Activated CD4-positive, alpha-beta T cell treated with anti-CD3 and anti-CD28 coated beads, Interleukin-2, amount 10 ng/mL, durations not matched to agents 24 days and 14 days (primary cell): Measurements from ENCODE around the gene PLCB1. TPM values are rescaled to one million over a fixed set of nuclear protein-coding genes. Genes with fewer than 3 reads are reported as not detected.

ENCODE experiments used
- DNase-seq: peaks from one replicate; pipeline ENCODE4 v3.0.0; 2022
- H3K27ac Mint-ChIP-seq: one replicate; pipeline ENCODE4 v1.8.0; 2022; ENCODE audit warnings: mild to moderate bottlenecking, mixed read lengths
- H3K27me3 Mint-ChIP-seq: one replicate; pipeline ENCODE4 v1.8.0; 2022; ENCODE audit warnings: mixed read lengths
- H3K36me3 Mint-ChIP-seq: one replicate; pipeline ENCODE4 v1.8.0; 2022; ENCODE audit warnings: low read depth, mild to moderate bottlenecking, mixed read lengths
- H3K4me1 Mint-ChIP-seq: one replicate; pipeline ENCODE4 v1.8.0; 2021; ENCODE audit warnings: mixed read lengths
- H3K4me3 Mint-ChIP-seq: one replicate; pipeline ENCODE4 v1.8.0; 2022; ENCODE audit warnings: mild to moderate bottlenecking, moderate library complexity, mixed read lengths
- H3K9me3 Mint-ChIP-seq: one replicate; pipeline ENCODE4 v1.8.0; 2021; ENCODE audit warnings: mixed read lengths
- intact Hi-C: fragments of 100-400 bp; cut with micrococcal nuclease; formaldehyde crosslinking; loops from one replicate; pipeline ENCODE4 v1.15.1; 2023
- total RNA-seq: library from RNA; stranded (reverse); gene quantifications from 2 replicates; pipeline ENCODE4 v1.2.3, GENCODE V29; 2022

The PLCB1 gene
- total RNA-seq, 1 donor from 2014 or later = 1.2 TPM

DNA sequence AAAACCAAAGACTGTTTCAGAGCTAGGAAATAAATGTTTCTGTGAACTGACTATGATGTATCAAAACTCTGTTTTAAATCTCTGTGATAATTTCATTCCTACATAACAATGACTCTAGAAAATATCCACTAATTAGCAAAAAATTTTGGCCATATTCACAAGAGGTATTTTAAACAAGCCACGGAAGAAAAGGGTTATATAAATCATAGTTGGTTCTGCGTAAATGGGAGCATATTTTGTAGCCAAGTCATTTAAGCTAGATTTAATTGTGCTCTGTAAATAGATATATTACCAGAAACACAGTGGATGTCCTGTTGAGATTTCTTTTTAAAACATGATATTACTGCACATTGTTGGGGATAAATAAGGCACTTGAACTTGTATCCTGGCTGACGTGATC is 520.3 kb downstream of the PLCB1 start:
- H3K4me1 Mint-ChIP-seq = no peaks in the 10 kb centered on the region
- H3K27ac Mint-ChIP-seq = no peak overlapping the region
- intact Hi-C loops = no loop called here
- no peaks in the 10 kb centered on the region for H3K36me3 Mint-ChIP-seq
- H3K4me3 Mint-ChIP-seq = no peak overlapping the region
- DNase-seq = no peak
- H3K27me3 Mint-ChIP-seq = no peaks in the 10 kb centered on the region
- H3K9me3 Mint-ChIP-seq = no peaks in the 10 kb centered on the region

DNA sequence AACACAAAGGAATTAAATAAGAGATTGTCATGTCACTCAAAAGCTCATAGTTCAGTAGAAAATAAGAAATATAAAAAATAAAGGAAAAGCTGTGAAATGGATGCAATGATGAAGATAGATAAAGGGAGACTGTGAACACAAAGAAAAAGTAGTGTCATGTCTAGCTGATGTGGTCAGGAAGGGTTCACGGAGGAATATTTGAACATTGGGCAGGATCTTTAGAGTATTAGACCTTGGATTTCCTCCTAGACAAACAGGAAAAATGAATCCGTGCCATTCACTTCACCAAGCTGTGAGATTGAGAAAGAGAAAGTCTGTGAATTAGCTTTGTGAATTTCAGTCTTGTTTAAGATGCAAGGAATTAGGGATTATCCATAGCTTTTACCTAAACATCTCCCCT is 522.4 kb downstream of the PLCB1 start:
- no peak overlapping the region for H3K27ac Mint-ChIP-seq
- no peak overlapping the region for H3K4me3 Mint-ChIP-seq
- no peak for DNase-seq
- intact Hi-C loops = no loop called here
- H3K9me3 Mint-ChIP-seq = no peaks in the 10 kb centered on the region
- no peaks in the 10 kb centered on the region for H3K36me3 Mint-ChIP-seq
- H3K4me1 Mint-ChIP-seq = no peaks in the 10 kb centered on the region
- no peaks in the 10 kb centered on the region for H3K27me3 Mint-ChIP-seq

DNA sequence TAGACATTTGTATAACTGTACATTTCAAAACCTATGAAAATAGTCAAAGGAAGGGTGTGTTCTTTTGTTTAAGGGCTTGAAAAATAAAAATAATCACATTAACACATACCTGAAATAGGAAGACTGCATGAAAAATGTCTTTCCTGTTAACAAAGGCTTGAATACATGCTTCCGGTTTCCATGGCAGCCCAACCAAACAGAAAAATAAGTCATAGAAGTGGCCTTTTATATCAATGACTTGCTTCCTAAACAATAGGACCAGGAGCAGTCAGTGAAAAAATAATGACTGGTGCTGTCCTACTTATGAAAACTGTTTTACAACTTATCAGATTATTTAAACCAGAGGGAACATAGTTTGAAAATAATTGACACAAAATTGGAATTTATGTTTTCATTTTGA is 524.3 kb downstream of the PLCB1 start:
- H3K4me3 Mint-ChIP-seq = no peak overlapping the region
- no peaks in the 10 kb centered on the region for H3K36me3 Mint-ChIP-seq
- intact Hi-C loops = no loop called here
- no peaks in the 10 kb centered on the region for H3K4me1 Mint-ChIP-seq
- H3K27ac Mint-ChIP-seq = no peak overlapping the region
- no peak for DNase-seq
- H3K27me3 Mint-ChIP-seq = no peaks in the 10 kb centered on the region
- H3K9me3 Mint-ChIP-seq = no peaks in the 10 kb centered on the region

DNA sequence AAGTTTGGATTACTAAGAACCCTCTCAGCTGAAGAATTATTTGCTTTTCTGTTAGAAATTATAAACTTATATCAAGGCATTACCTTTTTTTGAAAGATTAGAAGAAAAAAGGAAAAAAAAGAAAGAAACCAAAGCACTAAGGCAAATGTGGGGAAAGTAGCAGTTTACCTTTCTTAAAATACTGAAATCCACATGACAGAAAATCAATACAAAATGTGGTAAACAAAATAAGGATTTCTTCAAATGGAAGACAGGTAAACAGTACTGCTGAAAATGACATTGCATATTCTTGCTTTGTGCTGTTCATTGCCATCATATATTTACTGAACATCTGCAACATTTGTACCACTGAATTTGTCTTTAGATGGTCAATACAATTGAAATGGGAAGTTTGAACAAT is 525.6 kb downstream of the PLCB1 start:
- no peaks in the 10 kb centered on the region for H3K9me3 Mint-ChIP-seq
- no peaks in the 10 kb centered on the region for H3K4me1 Mint-ChIP-seq
- intact Hi-C loops = no loop called here
- H3K27ac Mint-ChIP-seq = no peak overlapping the region
- no peaks in the 10 kb centered on the region for H3K36me3 Mint-ChIP-seq
- no peak overlapping the region for H3K4me3 Mint-ChIP-seq
- no peaks in the 10 kb centered on the region for H3K27me3 Mint-ChIP-seq
- DNase-seq = no peak

DNA sequence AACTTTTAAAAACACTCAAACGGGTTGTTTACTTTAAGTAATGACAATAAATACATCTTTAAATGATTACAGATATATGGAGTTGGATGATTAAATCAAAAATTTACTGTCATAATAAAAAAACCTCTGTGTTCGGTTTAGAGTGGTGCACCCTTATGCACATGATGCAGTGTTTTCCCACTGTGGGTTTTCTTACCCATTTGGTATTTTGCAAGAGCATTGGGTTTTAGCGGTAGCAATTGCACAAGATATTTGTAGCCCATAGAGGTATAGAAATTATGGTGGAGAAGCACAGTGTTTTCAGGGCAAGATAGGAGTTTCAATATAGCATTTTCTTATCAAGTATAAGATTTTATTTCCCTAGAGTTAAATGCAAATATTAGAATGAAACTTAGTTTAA is 526.0 kb downstream of the PLCB1 start:
- Mint-ChIP-seq H3K27ac (no peak overlapping the region), H3K4me1 (no peaks in the 10 kb centered on the region), H3K36me3 (no peaks in the 10 kb centered on the region), H3K27me3 (no peaks in the 10 kb centered on the region), H3K9me3 (no peaks in the 10 kb centered on the region), H3K4me3 (no peak overlapping the region)
- DNase-seq = no peak
- intact Hi-C loops = no loop called here

DNA sequence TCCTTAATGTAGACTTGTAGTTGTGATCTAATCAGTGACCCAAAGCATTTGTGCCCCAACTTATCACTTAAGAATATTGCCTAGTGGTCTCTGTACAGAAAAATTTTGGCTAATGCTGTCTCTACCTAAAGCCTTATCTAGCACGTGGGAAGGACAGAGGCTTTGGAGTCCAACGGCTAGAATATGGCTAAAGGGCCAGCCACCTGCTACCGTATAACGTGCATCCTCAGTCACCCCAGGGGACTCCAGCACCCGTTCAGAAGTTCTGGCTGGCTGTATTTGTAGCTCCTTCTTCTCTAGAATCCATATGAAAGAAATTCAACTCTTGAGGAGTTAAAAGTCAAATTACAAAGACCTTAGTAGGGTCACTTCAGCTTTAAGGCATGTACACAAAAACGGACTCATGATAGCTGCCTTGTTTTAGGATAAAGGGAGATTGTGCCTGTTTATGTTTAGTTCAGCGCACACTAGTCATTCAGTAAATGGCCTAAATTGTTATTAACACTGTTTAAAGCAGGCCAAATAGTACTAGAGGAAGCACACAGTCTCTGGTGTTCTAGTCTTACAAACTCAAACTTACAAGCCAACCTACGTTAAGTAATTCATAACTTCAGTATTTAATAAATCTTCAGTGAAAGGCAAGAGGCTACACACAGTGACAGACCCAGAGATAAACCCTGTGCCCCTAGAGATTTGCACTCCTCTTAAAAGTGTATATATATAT is 529.3 kb downstream of the PLCB1 start:
- Mint-ChIP-seq H3K27me3 (no peaks in the 10 kb centered on the region), H3K9me3 (no peaks in the 10 kb centered on the region), H3K4me1 (no peaks in the 10 kb centered on the region), H3K27ac (no peak overlapping the region), H3K4me3 (no peak overlapping the region), H3K36me3 (no peaks in the 10 kb centered on the region)
- DNase-seq = no peak
- intact Hi-C loops = loop anchor here (5.0 kb wide), 1 partner anchor 61 kb away; no protein-coding TSS in a partner anchor

DNA sequence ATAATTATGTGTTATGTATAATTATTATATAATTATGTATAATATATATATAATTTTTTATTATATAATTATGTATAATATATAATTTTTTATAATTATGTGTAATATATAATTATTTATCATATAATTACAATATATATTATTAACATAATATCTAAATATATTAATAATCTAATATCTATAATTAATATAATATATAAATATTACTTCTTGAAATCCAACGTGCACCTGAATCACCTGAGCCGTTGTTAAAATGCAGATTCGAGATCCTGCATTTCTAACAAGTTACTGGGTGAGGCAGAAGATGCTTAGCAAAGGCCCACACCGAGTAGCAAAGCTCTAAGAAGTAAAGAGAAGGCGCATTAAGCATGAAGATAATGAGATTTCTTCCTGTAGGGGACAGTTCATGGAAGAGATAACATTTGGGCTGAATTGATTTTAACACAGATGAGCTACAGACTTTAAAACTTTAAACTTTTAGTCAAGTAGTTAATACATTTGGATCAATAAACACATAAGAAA is 530.4 kb downstream of the PLCB1 start:
- no peaks in the 10 kb centered on the region for H3K36me3 Mint-ChIP-seq
- no peaks in the 10 kb centered on the region for H3K9me3 Mint-ChIP-seq
- H3K27ac Mint-ChIP-seq = no peak overlapping the region
- H3K4me1 Mint-ChIP-seq = no peaks in the 10 kb centered on the region
- DNase-seq = no peak
- no peaks in the 10 kb centered on the region for H3K27me3 Mint-ChIP-seq
- no peak overlapping the region for H3K4me3 Mint-ChIP-seq
- intact Hi-C loops = loop anchor here (5.0 kb wide), 1 partner anchor 60 kb away; no protein-coding TSS in a partner anchor

DNA sequence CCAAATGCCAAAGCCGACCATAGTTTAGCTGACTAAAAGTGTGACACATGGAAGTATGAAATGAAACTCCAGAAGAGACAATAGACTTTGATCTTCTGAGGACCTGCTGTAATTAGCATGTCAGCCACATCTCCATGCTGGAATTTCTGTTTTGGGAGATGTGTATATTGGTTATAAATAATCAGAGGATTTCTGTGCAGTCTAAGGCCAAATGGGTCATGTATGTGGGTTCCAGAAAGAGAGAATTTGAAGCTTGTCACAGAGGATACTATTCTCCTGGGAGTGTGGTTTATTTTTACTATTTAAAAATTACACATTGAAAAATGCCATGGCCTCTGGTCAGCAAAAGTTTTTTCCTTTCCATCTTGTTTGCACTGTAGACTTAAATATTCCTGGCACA is 531.4 kb downstream of the PLCB1 start:
- no peak for DNase-seq
- intact Hi-C loops = loop anchor here (5.0 kb wide), 1 partner anchor 59 kb away; no protein-coding TSS in a partner anchor
- Mint-ChIP-seq H3K27me3 (no peaks in the 10 kb centered on the region), H3K9me3 (no peaks in the 10 kb centered on the region), H3K4me3 (no peak overlapping the region), H3K4me1 (no peaks in the 10 kb centered on the region), H3K27ac (no peak overlapping the region), H3K36me3 (no peaks in the 10 kb centered on the region)

DNA sequence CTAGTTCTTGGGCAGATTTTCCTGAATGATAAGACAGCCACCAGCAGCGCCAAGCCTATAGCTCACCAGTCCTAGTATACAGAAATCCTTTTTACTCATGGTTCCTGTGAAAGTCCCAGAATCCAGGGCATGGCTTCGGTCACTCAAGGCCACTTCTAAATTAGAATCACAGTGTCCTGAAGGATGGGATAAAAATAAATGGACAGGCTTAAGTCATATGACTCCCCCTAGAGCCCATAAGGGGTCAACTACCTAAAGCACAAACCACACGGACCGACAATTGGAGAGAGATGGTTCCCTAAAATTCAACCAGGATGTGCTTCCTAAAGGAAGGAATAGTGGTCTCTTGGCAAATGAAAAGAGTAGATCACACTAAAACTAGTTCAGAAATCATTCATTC is 532.7 kb downstream of the PLCB1 start:
- H3K27me3 Mint-ChIP-seq = no peaks in the 10 kb centered on the region

DNA sequence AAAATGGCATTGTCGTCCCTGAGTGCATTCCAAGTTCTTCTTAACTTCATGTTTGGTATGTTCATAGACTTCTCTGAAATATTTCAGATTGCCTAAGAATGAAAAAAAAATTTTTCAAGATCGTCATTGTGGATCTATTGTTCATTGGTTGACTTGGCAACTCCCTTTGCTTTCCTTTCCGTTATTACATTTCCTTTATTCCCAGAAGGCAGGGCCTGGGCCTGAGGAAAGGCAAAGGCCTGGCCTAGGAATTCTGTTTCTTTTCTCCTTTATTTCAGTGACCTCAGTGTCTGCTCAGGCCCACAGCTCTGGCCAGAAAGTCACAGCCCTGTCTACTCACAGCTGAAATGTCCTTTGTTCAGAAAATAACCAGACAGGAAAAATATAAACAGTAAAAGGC is 535.2 kb downstream of the PLCB1 start:
- Mint-ChIP-seq H3K4me1 (peaks cover 1% of the 10 kb centered on the region), H3K27ac (no peak overlapping the region), H3K9me3 (no peaks in the 10 kb centered on the region), H3K27me3 (no peaks in the 10 kb centered on the region), H3K36me3 (no peaks in the 10 kb centered on the region), H3K4me3 (no peak overlapping the region)
- DNase-seq = no peak
- intact Hi-C loops = no loop called here

More for the DNA sequence above, 532.7 kb downstream of the PLCB1 start:
- H3K27ac Mint-ChIP-seq = no peak overlapping the region
- DNase-seq = no peak
- H3K36me3 Mint-ChIP-seq = no peaks in the 10 kb centered on the region
- H3K4me1 Mint-ChIP-seq = no peaks in the 10 kb centered on the region
- intact Hi-C loops = loop anchor here (5.0 kb wide), 1 partner anchor 58 kb away; no protein-coding TSS in a partner anchor
- no peak overlapping the region for H3K4me3 Mint-ChIP-seq
- no peaks in the 10 kb centered on the region for H3K9me3 Mint-ChIP-seq

DNA sequence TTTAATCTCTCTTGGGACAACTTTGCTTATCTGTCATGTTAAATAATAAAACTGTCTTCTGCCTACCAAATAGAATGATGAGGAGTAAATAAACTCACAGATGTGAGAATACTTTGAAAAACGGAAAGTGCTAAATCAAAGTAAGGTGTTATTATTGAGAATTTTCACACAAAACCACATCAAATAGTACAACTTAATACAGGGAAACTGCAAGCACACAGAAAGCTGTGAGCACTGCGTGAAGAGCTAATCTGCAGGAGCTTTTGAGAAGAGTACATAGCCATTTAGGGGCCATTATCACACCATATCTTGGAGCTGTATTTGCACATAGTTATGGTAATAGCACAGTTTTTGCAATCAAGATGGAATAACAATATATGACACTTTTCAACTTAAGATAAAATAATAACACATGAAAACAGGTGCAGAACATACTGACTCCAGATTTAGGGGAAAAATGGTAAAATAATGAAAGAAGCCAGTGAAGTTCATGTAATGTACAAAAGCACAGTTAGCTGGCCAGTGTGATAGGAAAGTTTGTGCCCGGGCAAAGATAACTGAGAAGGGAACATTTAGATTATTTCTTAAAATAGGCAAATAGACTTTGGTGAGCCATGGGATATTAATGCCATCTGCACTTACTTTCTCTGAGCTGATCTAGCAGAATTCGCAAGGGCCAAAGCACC is 538.3 kb downstream of the PLCB1 start:
- intact Hi-C loops = no loop called here
- H3K27ac Mint-ChIP-seq = no peak overlapping the region
- H3K9me3 Mint-ChIP-seq = no peaks in the 10 kb centered on the region
- no peak for DNase-seq
- no peaks in the 10 kb centered on the region for H3K36me3 Mint-ChIP-seq
- H3K27me3 Mint-ChIP-seq = no peaks in the 10 kb centered on the region
- no peak overlapping the region for H3K4me3 Mint-ChIP-seq
- peaks cover 1% of the 10 kb centered on the region for H3K4me1 Mint-ChIP-seq

DNA sequence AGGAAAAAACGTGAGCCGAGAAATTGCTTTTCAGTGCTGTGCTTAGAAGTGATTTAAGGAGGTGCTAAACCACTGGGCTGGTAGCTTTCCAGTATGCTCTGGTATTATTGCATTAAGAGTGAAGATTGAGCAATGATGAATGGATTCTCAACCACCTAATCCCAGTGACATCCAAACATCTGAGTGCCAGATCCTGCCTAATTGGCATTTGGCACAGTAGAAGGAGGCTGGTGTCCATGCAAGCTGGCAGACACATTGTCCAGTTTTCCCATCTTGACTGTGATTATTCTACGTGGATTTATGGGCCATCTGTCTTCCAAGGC is 538.8 kb downstream of the PLCB1 start:
- DNase-seq = no peak
- intact Hi-C loops = no loop called here
- no peaks in the 10 kb centered on the region for H3K27me3 Mint-ChIP-seq
- peaks cover 1% of the 10 kb centered on the region for H3K4me1 Mint-ChIP-seq
- no peak overlapping the region for H3K4me3 Mint-ChIP-seq
- H3K36me3 Mint-ChIP-seq = no peaks in the 10 kb centered on the region
- no peaks in the 10 kb centered on the region for H3K9me3 Mint-ChIP-seq
- H3K27ac Mint-ChIP-seq = no peak overlapping the region

DNA sequence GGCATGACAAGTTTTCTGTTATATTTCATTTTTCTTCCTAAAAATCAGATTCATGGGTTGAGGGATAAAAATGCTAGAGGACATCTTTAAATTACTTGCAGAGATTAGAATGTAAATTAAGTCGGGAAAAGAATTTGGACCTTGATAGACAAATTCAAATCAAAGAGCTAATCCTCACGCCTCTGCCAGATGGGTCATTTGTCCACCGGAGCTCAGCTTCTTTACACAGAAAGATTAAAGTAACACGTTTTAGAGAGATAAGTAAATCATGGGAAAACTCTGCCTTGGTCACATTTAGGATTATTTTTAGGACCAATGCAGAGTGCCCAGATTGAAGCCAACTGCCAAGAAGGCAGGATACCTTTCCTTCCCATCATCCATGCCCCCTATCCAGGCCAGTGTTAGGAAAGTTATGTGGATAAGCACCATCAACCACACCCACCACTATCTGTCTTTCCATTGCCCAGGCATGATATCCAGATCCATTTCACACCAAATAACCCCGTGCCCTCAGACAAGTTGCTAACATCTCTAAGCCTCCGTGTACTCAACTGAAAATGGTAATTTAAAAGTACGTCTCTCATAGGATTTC is 539.4 kb downstream of the PLCB1 start:
- no peak overlapping the region for H3K4me3 Mint-ChIP-seq
- intact Hi-C loops = no loop called here
- no peak for DNase-seq
- no peaks in the 10 kb centered on the region for H3K9me3 Mint-ChIP-seq
- no peaks in the 10 kb centered on the region for H3K36me3 Mint-ChIP-seq
- peaks cover 1% of the 10 kb centered on the region for H3K4me1 Mint-ChIP-seq
- no peak overlapping the region for H3K27ac Mint-ChIP-seq
- H3K27me3 Mint-ChIP-seq = no peaks in the 10 kb centered on the region

DNA sequence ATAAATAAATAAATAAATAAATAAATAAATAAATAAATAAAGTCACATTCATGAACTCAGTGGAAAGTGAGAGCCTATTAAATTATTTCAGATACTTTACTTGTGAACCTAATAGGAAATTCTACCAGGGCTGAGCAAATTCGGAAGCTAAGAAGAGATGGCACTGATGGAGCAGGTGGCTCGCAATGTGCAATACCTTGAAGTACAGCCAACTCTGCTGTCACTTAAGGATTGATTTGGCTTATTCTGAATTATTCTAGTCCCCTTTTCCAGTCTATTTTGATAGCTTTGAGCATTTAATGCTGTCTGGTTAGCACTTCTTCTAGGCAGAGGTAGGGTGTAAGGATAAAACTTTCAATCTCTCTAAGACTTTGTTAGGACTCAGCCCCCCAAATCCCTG is 541.0 kb downstream of the PLCB1 start:
- Mint-ChIP-seq H3K4me3 (no peak overlapping the region), H3K4me1 (peaks cover 1% of the 10 kb centered on the region), H3K36me3 (no peaks in the 10 kb centered on the region), H3K27me3 (no peaks in the 10 kb centered on the region), H3K27ac (no peak overlapping the region), H3K9me3 (peaks cover 2% of the 10 kb centered on the region)
- DNase-seq = no peak
- intact Hi-C loops = no loop called here
